HG03457 (cell line): ENCODE results near the gene IL12RB1.
"Not testable (repeated sequence)": the region's sequence is repeated elsewhere in the genome, so short reads cannot be mapped to it uniquely, and the experiment has no call there.

Experiments
- ATAC-seq: cut with Tn5 transposase; IDR thresholded peaks from one replicate; pipeline ENCODE4 v1.9.1; 2021; ENCODE audit warnings: moderate number of reproducible peaks; ENCODE audit not compliant: unreplicated experiment

The IL12RB1 gene

DNA sequence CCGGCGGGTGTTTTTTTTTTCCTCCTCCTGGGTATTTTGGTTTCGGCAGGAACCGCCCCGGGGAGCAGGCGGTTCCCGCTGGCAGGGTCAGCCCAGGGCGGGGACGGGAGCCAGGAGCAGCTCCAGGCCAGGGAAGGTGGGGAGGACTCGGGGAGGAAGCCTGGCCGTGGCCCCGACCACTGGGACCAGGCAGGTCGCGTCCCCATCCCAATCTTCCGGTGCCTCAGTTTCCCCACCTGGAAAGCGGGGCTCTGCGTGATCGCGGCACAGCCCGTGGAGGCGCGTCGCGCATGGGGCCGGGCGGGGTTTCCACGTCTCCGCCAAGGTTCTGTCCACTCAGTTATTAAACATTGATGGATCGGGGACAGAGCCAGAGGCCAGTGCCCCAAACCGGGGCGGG is 34.8 kb downstream of the IL12RB1 start:
- no peak for ATAC-seq

DNA sequence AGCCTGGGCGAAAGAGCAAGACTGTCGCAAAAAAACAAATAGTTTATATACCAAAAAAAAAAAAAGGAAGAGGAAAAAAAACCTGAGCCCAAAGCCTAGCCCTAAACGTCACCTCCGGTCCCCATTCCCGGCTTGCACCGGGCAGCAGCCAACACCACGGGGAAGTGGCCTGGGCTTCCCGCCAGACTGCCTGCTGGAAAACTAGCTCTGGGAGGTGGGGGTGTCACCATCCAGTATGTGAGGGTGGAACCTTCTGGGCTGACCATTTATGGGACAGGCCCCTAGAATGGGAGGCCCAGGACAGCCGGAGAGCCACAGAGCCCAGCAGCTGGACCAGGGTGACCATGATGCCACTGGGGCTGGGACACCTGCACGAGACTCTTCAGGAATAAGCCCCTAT is 37.3 kb downstream of the IL12RB1 start:
- no peak for ATAC-seq

DNA sequence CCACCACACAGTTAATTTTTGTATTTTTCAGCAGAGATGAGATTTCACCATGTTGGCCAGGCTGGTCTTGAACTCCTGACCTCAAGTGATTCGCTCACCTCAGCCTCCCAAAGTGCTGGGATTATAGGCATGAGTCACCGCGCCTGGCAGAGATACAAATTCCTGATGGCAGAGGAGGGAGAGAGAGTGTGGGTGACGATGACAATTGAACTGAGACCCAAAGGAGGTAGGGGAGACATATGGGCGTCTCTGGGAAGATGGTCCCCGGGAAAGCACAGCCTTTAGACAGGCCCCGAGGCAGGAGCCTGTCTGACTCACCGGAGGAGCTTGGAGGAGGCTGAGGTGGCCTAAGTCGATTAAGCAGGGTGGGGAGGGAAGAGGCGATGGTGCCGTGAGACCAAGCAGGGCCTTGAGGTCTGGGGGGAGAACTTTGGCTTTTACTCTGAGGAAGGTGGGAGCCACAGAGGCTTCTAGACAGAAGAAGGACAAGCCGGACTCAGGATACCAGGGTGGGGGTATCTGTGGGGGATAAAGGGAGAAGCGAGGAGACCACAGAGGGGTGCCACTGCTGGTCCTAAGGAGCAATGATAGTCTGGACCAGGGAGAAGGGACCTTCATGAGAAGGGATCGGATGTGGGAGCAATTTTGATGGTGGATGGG is 40.5 kb downstream of the IL12RB1 start:
- ATAC-seq = no peak

DNA sequence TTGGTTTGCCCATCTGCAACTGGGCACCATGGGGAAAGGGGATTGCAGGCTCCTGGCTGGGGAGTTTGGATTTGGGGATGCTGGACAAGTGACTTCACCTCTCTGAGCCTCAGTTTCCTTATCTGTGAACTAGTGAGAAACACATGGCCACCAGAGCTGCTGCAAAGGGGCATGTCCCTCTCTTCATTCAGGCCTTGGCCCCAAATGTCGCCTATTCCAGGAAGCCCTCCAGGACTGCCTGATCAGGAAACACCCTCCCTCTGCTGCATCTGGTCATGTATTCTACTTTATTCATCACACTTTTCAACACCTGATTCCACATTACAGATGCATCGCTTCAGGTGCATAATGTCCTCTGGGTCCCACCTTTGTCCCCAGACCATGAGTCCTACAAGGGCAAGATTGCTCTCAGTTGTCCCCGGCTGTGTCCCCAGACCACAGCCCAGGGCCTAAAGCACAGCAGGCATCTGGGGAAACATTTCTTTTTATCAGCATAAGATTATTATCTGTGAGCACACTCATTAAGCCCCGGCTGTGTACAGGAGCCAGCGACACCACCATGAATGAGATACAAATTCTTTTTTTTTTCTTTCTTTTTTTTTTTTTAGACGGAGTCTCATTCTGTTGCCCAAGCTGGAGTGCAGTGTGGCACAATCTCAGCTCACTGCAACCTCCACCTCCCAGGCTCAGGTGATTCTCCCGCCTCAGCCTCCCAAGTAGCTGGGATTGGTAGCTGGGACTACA is 41.3 kb downstream of the IL12RB1 start:
- ATAC-seq = no peak

DNA sequence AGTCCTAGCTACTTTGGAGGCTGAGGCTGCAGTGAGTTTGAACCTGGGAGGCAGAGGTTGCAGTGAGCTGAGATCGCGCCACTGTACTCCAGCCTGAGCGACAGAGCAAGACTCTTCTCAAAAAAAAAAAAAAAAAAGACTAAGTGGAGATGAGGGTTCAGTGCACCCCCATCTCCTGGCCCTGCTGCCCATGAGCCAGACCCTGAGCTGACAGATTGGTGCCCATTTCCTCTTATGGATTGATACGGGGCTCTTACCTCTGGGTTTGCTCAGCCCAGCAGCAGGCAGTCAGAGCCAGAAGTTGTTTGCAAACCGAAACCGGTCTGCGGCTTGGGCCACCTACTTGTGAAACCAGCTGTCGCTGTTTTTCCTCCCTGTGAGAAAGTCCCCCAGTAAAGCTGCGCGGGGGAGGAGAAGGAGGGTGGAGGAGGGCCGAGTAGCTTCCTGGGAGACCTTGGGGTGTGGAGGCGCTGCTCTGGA is 41.9 kb downstream of the IL12RB1 start:
- peak; percentile 84 for ATAC-seq

DNA sequence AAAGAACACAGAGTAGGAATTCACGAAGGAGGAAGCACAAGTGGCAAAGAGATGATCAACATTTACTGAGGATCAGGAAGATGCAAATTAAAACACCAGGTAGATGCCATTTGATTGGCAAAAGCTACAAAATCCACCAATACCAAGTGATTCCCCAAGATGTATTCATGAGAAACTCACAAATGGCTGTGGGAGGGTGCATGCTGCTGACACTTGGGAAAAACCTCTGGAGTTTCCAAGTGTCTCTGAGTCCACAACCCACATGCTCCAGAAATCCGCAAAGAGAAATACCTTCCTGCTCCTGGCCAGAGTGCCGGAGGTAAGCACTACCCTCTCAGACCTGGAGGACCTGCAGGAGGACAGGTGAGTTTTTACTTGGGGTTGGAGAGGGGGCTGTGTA is 43.1 kb downstream of the IL12RB1 start:
- ATAC-seq = no peak

DNA sequence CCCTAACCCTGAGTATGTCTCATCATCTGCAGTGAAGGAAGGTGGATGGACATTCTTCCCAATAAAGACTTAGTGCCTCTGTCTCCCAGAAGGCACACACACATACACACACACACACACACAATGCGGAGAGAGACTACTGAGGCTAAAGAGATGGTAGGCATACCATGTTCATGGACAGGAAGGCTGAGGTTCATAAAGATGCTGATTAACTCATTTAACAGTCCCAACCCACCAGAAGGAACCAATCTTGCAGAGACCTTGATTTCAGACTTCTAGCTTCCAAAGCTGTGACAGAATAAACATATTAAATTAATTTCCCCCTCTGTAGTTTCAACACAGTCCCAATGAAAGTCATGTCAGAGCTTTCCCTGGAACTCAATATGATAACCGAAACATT is 45.7 kb downstream of the IL12RB1 start:
- ATAC-seq = no peak

DNA sequence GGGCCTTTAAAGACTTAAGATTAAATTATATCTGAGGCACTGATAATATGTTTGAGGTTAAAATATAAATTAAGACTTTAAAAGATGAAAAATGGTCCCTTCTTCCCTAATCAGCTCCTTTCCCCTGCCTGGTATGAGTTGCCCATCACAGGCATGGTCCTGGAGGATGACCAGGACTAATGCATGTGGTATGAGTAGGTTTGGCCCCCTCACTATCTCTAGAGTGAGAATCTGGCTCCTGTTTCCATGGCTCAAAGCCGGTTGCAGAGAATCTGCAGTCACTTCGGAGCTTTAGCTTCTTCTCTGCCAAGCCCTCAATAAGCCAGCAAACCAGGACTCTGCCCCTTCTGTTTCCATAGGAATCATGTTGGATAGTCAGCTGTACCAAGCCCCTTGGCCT is 54.6 kb downstream of the IL12RB1 start:
- ATAC-seq = not testable (repeated sequence)

DNA sequence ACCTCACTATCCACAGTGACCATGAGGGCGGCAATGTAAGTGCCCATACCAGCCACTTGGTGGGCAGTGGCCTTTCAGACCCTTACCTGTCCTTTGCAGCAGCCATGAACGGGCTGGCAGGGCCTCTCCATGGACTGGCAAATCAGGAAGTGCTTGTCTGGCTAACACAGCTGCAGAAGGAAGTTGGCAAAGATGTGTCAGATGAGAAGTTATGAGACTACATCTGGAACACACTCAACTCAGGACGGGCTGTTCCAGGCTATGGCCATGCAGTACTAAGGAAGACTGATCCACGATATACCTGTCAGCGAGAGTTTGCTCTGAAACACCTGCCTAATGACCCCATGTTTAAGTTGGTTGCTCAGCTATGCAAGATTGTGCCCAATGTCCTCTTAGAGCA is 55.3 kb downstream of the IL12RB1 start:
- ATAC-seq = not testable (repeated sequence)

DNA sequence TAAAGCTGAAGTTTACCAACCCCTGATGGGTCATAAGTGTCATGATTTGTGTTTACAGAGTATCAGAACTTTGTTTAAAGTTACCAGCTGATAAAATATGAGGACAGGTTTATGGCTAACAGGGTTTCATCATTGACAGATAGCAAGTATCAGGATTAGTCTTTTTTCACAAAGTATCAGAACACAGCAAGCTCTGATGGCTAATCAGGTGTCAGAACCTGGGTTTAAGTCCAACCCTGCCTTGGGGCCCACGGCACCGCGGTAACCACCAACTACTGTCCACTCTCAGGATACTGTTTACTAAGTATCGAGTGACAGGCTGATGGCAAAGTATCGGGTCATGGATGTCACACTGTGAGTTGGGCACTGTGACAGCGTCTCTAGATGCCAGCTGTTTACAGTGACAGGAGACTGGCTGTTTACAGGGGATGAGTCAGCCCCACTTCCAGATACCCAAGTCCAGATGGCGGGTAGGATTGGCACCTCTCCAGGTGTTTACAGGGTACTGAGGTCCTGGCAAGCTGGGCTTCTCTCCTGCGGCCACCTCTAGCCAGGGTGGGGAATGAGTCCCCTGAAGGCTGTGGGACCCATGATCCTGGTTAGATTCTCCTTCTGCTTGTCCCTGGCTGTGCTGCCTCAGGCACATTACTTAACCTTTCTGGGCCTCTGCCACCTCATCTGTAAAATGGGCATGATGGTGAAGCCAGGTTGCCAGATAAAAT is 57.0 kb downstream of the IL12RB1 start:
- no peak for ATAC-seq

DNA sequence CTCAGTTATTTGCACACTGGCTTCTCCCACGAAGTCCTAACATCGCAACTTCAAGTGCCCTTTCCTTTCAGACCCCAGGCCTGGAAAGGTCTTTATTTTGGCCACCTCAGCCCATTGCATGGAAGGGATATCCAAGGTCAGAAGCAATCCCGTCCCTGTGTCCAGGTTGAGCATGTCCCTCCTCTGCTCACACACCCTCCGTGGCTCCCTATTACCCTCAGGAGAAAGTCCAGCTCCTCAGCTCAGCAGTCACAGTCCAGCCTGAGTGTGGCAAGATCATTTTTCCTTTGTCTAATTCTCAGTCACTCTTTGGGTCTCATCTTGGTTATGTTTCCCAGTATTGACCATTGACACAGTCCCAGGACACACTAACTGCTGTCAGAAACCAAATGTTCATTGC is 59.6 kb downstream of the IL12RB1 start:
- no peak for ATAC-seq

DNA sequence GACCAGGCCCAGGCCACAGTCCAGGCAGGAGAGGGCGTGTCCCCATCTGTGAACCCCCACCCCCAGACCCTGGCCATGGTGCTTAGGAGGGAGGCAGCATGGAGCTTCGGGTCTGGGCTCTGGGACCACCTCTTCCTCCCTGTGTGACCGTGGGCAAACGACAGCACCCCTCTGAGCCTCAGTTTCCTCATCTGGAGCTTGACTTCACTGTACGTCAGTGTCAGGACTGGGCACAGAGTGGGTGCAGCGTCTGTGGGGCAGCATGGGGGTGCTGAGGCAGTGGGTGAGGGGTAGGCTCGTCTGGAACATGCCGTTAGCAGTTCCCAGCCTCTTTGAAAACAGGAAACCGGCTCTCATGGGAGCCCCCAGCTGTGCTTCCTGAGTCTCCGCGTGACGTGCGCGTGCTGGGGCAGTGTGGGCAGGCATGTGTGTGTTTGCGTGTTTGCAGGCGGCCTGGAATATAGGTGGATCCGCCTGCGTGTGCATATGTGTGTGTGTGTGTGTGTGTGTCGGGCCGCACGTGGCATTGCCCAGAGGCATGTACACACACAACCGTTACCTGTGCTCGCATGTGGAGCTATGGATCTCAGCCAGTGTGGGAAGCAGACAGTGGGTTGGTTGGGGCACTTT is 63.0 kb downstream of the IL12RB1 start:
- ATAC-seq = no peak

DNA sequence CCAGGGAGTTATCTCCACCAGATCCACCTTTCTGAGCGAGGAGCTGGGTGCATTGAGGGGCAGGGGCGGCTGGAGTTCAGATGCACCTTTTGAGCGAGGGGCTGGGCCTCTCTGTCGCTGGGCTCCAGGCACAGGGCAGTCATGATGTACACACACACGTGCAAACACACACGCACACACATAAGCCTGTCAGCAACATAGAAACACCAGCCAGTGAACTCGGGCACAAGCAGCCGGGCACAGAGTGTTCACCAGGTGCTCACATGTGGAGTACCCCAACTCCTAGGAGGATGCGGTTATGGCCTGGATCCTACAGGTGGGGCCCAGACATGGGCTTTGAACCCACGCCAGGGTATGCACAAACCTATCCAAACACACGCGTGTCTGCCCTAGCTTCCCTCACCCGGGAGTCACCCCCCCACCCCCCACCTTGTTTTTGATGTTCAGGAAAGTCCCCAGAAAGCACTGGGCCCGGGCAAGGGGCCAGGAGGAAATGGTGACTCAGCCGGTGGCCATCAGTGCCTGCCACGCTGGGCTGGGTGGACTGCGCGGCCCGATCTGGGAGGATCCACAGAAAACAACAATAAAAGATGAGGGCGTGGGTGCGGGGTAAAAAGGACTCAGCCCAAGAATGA is 65.5 kb downstream of the IL12RB1 start:
- no peak for ATAC-seq

DNA sequence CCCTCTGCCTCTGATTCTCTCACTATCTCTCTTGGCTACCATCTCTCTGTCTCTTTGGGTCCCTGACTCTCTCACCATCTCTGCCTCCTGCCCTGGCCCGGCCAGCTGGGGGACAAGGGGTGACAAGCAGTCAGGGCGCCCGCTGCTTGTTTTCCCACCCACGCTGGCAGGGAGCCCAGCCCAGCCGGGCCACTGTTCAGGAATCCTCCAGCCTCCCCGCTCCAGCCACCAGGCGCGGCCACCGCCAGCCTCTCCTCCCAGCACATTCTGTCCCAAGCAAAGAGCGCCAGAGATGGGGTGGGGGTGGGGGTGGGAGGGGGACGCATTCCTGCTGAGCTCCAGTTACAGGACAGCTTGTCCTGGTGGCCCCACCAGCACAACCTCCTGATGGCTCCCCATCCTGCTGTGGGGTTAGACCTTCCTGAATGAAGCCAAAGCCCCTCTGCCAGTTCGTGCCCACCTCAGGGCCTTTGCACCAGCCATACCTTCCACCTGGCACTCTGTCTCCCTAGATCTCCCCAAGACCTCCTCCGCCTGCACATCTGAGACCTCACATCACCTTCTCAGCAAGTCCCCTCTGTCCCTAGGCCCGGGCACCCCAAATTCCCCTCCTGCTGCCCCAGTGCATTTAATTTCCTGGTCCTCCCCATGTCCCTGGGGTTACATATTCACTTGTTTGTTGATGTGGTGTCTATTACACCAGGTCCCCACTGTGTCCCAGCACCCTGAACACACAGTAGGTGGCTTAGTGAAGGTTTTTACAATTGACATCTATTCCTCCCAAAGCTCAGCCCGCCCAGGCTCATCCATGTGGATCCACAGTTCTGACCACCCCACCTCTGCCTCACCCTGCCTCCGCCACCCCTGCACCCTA is 66.3 kb downstream of the IL12RB1 start:
- ATAC-seq = no peak

DNA sequence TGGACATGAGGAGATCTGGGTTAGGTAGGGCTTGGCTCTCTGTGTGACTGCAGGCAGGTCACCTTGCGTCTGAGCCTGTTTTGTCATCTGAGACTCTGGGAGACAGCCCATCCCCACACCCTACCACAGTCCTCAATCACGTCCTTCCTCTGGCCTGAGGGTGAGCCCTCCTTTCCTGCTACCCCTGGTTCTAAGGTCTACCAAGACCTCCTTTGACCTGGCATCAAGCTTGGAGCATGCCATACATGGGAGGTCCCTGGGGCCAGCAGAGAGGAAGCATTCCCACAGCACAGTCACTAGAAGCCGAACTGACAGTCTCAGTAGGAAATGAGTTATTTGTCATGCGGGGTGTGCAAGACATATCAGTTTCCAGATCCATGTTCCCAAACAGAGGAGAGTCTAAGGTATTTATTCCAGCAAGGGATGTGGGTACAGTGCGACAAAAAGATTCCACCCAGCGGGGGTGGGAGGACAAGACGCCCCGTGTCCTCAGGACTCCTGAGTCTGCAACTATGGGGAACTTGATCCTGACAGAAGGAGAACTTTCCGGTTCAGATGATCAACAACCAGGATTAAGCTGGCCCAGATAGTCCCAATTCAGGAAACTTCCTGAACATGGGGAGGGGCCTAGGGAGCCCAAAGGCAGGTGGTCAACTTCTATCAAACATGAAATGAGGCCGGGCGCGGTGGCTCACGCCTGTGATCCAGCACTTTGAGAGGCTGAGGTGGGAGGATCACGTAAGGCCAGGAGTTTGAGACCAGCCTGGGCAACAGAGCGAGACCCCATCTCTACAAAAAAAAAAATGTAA is 69.3 kb downstream of the IL12RB1 start:
- no peak for ATAC-seq

DNA sequence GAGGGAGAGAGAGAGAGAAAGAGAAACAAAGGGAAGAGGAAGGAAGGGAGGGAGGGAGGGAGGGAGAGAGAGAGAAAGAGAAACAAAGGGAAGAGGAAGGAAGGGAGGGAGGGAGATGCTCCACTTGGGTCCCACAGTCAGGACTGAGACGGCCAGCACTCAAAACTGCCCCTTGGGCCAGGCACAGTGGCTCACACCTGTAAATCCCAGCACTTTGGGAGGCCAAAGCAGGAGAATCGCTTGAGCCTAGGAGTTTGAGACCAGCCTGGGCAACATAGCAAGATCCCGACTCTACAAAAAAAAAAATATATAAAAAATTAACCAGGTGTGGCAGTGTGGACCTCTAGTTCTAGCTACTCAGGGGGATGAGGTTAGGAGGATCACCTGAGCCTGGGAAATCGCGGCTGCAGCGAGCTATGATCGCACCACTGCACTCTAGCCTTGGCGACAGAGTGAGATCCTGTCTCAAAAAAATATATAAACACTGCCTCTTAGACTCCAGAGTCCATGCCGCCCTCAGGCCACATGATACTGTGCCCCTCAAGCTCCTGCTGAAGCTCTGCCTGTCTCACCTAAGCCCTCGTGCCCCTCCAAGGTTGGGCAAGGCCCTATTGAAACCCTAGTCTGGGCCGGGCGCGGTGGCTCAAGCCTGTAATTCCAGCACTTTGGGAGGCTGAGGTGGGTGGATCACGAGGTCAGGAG is 70.4 kb downstream of the IL12RB1 start:
- no peak for ATAC-seq

DNA sequence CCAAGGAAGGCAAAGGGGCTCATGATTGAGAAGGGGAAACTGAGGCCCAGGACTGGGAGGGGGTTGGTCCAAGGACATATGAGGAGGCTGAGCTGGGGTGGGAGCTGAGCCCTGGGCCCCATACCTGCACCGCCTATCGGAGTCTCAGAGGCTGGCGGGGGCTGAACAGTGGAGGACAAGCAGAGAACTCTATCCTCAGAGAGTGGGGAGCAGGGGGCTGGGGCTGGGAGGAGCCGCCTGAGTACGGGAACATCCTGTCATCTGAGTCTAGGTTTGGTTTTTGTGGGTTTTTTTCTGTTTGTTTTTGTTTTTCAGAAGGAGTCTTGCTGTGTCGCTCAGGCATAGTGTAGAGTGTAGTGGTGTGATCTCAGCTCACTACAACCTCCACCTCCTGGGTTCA is 72.5 kb downstream of the IL12RB1 start:
- ATAC-seq = no peak
